Kidney epithelial cell (primary cell): Measurements from ENCODE around the gene PSMC2. TPM values are rescaled to one million over a fixed set of nuclear protein-coding genes. Genes with fewer than 3 reads are reported as not detected.

Source experiments
- DNase-seq: peaks from one replicate; pipeline ENCODE4 v3.0.0-alpha.2; 2010; ENCODE audit warnings: low read depth
- H3K27me3 ChIP-seq: 2 replicates; pipeline ENCODE4 v1.6.0; 2011; ENCODE audit warnings: low read length; ENCODE audit not compliant: control insufficient read depth, insufficient read depth
- H3K36me3 ChIP-seq: 2 replicates; pipeline ENCODE4 v1.5.1; 2011; ENCODE audit warnings: low read length; ENCODE audit not compliant: control insufficient read depth, insufficient read depth
- H3K4me3 ChIP-seq: 2 replicates; pipeline ENCODE4 v1.5.1; 2011; ENCODE audit warnings: low read depth, mild to moderate bottlenecking, control low read depth, low read length
- total RNA-seq: library from RNA; depleted of rRNA; stranded (reverse); fragments of >200 nt; gene quantifications from 2 replicates; pipeline ENCODE4 v1.2.3, GENCODE V29; 2015
- TF ChIP-seq, protein P1 (sequence below): IDR thresholded peaks from 2 replicates; pipeline ENCODE4 v1.5.1; 2011; ENCODE audit warnings: mild to moderate bottlenecking, moderate library complexity, low read length, control low read depth, inconsistent platforms; ENCODE audit not compliant: insufficient read depth, poor library complexity, severe bottlenecking

PSMC2 gene
- 110 and 115 TPM in 2 replicates for total RNA-seq

DNA sequence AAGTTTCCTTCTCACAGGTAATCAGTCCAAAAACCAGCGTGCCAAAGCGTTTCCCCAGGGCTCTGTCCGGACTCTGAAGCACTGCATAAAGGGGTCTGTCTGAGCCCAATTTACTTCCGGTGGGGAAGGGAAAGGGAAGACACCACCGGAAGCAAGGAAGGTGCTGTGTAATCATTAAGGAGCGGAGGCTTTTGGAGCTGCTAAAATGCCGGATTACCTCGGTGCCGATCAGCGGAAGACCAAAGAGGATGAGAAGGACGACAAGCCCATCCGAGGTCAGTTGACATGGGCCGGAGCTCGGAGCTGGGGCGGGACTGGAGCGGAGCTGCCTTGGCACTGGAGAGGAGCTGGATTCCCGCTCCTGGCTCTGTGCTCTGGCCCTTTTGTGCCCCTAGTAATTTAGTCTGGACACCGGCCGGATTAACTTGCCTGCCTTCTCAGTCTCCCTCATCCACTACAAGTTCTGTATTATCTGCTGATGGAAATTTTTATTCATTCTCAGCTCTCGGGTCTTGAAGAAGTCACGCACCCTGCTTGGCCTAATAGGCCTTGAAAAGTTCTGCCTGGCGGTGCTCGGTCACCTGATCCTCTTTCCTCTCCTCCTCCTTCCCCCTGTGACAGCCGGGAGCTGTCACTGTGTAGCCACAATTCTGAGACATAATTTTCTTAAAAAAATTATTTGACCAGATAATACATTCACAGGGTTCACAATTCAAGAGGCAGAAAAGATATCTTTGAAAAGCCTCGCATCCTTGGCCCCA, at the start of gene PSMC2:
PSMC2 (plus strand) TSS at position 137 of the 761 bp plus-strand sequence; CDS start at position 206, 69 bp downstream.
- TF ChIP-seq, protein P1, sequence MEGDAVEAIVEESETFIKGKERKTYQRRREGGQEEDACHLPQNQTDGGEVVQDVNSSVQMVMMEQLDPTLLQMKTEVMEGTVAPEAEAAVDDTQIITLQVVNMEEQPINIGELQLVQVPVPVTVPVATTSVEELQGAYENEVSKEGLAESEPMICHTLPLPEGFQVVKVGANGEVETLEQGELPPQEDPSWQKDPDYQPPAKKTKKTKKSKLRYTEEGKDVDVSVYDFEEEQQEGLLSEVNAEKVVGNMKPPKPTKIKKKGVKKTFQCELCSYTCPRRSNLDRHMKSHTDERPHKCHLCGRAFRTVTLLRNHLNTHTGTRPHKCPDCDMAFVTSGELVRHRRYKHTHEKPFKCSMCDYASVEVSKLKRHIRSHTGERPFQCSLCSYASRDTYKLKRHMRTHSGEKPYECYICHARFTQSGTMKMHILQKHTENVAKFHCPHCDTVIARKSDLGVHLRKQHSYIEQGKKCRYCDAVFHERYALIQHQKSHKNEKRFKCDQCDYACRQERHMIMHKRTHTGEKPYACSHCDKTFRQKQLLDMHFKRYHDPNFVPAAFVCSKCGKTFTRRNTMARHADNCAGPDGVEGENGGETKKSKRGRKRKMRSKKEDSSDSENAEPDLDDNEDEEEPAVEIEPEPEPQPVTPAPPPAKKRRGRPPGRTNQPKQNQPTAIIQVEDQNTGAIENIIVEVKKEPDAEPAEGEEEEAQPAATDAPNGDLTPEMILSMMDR = no peak
- H3K27me3 ChIP-seq = no peaks in the 10 kb centered on the region
- H3K4me3 ChIP-seq = peak within 1 kb of the TSS; percentile 93
- peak; percentile 57 for DNase-seq
- H3K36me3 ChIP-seq = no peaks in the 10 kb centered on the region

DNA sequence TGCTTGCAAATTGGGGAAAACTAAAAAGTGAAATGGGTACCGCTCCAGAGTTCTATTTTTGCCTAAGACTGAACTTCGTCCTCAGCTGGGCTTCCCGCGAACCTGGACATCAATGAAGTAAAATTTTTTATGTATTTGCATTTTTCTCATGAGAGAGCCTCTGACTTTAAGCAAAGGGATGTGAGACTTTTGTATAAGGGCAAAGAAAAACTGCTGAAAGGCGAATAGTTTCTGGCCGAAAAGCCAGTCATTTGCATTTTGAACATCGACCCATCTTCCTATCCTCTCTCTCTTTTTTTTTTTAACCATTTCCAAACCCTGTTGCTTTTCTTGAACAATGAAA, 49.6 kb upstream of the PSMC2 start:
- DNase-seq = no peak
- TF ChIP-seq, protein P1 = no peak

DNA sequence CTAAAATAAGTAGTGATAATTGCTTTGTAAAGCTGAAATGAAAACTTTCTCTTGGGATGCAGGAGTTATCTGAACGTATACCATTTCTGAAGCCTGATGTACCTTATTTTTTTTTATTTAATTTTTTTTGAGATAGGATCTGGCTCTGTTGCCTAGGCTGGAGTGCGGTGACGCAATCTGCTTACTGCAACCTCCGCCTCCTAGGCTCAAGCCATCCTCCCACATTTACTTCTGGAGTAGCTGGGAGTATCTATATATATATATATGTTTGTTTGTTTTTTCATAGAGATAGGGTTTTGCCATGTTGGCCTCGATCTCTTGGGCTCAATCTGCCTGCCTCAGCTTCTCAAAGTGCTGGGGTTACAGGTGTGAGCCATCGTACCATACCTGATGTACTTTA, 47.8 kb upstream of the PSMC2 start:
- no peak overlapping the region for H3K4me3 ChIP-seq
- DNase-seq = no peak
- H3K27me3 ChIP-seq = no peaks in the 10 kb centered on the region
- H3K36me3 ChIP-seq = no peaks in the 10 kb centered on the region
- TF ChIP-seq, protein P1 = no peak

More for the DNA sequence above, 49.6 kb upstream of the PSMC2 start:
- H3K27me3 ChIP-seq = no peaks in the 10 kb centered on the region
- peak overlapping the region; percentile 96 for H3K4me3 ChIP-seq
- H3K36me3 ChIP-seq = no peaks in the 10 kb centered on the region

DNA sequence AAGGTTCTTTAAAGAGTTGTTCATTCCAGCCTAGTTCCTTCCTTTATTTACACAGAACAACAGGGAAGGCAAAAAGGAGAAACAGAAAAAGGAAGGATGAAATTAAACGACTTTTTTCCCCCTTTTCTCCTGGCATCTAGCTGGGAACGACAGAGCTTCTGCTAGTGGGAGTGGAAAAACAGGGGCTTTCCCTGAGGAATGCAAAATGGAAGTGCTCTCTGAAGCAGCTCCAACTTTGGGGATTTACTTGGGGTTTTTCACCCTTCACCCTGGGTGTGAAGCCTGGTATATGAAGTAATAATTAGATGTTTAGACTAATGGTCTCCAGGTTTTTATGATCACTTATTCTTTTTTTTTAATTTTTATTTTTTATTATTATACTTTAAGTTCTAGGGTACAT, 46.0 kb upstream of the PSMC2 start:
- Histone ChIP-seq H3K36me3 (no peaks in the 10 kb centered on the region), H3K4me3 (no peak overlapping the region), H3K27me3 (no peaks in the 10 kb centered on the region)
- no peak for DNase-seq
- TF ChIP-seq, protein P1 = no peak

DNA sequence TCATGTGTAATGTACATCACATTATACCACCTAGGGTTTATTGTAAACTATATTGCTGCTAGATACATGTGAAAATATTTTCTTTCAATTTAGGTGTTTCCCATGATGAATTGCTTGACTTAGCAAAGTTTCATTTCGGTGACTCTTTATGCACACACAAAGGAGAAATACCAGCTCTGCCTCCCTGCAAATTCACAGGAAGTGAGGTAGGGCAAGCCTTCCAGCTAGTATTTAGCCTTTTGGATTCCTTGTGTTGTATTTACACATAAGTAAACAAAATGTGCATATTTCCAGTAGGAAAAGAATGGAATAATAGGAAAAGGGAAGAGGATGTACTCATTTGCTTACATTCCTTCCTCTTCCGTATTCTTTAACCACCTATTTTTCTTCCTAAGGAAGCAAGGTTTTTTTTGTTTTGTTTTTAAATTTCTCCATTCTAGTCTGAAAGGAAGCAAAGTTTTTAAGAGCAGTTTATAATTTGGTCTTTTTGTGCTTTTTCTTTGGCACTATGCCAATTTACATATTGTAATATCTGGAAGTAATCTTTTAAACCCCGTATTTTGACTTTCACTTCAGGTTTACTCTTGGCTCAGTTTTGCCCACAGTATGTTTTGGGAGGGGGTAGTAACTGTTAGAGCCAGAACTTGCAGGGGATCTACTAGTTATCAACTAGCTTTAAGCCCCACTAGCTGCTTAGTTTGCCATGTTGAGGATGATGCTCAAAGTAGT, 39.8 kb upstream of the PSMC2 start:
- H3K27me3 ChIP-seq = no peaks in the 10 kb centered on the region
- H3K36me3 ChIP-seq = no peaks in the 10 kb centered on the region
- DNase-seq = no peak
- TF ChIP-seq, protein P1 = no peak
- no peak overlapping the region for H3K4me3 ChIP-seq
